GM12892 (cell line): Measurements from ENCODE around the gene UPP2.

Experiments
- POLR2A ChIP-seq: IDR thresholded peaks from 2 replicates; pipeline ENCODE4 v1.6.1; 2011; ENCODE audit warnings: low read depth, low read length, control low read depth
- POLR2AphosphoS5 ChIP-seq: IDR thresholded peaks from 2 replicates; pipeline ENCODE4 v1.6.1; 2011; ENCODE audit warnings: low read depth, low read length, control low read depth

- TF ChIP-seq POLR2AphosphoS5, result no peak
- TF ChIP-seq POLR2A, result no peak
These were observed 15.3 kb downstream of the UPP2 start for GRCh38 chr2:158116936-158117335.
